Heart right ventricle (tissue), 16 donors: ENCODE measurements around the gene IPCEF1. TPM values are rescaled to one million over a fixed set of nuclear protein-coding genes. Genes with fewer than 3 reads are reported as not detected.

Experiments
- ATAC-seq, 8 donors: fragments of 200-7000 bp; cut with Tn5 transposase; one replicate each; pipeline ENCODE4 v1.9.1; 2020; ENCODE audit warnings: mild to moderate bottlenecking in 8 of 8, moderate library complexity in 8 of 8, moderate number of reproducible peaks in 1 of 8
- DNase-seq, 2 donors: peaks; one replicate each; pipeline ENCODE4 v3.0.0-alpha.2; 2020
- H3K27ac ChIP-seq, 10 donors: fragments of 200-600 bp; sonication (generic) in 2 of 10; one replicate each; pipeline versions ENCODE4 v1.5.0 to v1.8.0; 2020 to 2022; ENCODE audit warnings: mild to moderate bottlenecking in 3 of 10
- H3K27me3 ChIP-seq, 7 donors: fragments of 200-600 bp; one replicate each; pipeline ENCODE4 v1.8.0; 2021 to 2022; ENCODE audit warnings: mild to moderate bottlenecking in 2 of 7
- H3K36me3 ChIP-seq, 9 donors: fragments of 200-600 bp; sonication (generic) in 1 of 9; one replicate each; pipeline versions ENCODE4 v1.5.0 to v1.8.0; 2020 to 2022; ENCODE audit warnings: mild to moderate bottlenecking in 2 of 9
- H3K4me1 ChIP-seq, 9 donors: fragments of 200-600 bp; sonication (generic) in 1 of 9; one replicate each; pipeline versions ENCODE4 v1.5.0 to v1.8.0; 2020 to 2022; ENCODE audit warnings: mild to moderate bottlenecking in 4 of 9
- H3K4me3 ChIP-seq, 10 donors: fragments of 200-600 bp; sonication (generic) in 2 of 10; one replicate each; pipeline versions ENCODE4 v1.5.0 to v1.8.0; 2020 to 2022; ENCODE audit warnings: mild to moderate bottlenecking in 7 of 10, moderate library complexity in 2 of 10
- H3K9me3 ChIP-seq, 11 donors: fragments of 200-600 bp in 10 of 11; sonication (generic) in 2 of 11; one replicate each; pipeline versions ENCODE4 v1.5.0 to v1.8.0; 2013 to 2022; ENCODE audit warnings: mild to moderate bottlenecking in 2 of 11, control low read depth in 1 of 11, moderate library complexity in 1 of 11
- CTCF ChIP-seq, 9 donors: fragments of 200-600 bp; sonication (generic) in 2 of 9; IDR thresholded peaks; one replicate each; pipeline versions ENCODE4 v1.5.0 to v1.8.0; 2021 to 2022; ENCODE audit warnings: antibody characterized with exemption in 9 of 9, mild to moderate bottlenecking in 5 of 9, moderate library complexity in 1 of 9
- WGBS, 2 donors: extraction: QIAGEN DNeasy Blood & Tissue Kit; methylation state at CpG; one replicate each; pipeline ENCODE4 v1.1.7; 2013; ENCODE audit warnings: inconsistent platforms in 1 of 2; 5-methylcytosine and 5-hydroxymethylcytosine counted together
- intact Hi-C, 10 donors: fragments of 100-400 bp; cut with DNase I; formaldehyde crosslinking; loops; one replicate each; pipeline versions ENCODE4 v1.11.1 to v1.14.2; 2022
- polyA plus RNA-seq, 2 donors: library from polyadenylated mRNA; stranded (reverse); fragments of 200-250 nt; gene quantifications; one replicate each; pipeline ENCODE4 v1.2.3, GENCODE V29; 2013
- total RNA-seq, 10 donors: library from RNA; stranded (reverse); fragmentation: NEBNext Ultra II Directional in 3 of 10; extraction: Animal tissue kit (Norgen Biotek cat#: 25700) in 3 of 10; gene quantifications; one replicate each; pipeline versions ENCODE4 v1.2.1 to v1.2.4, GENCODE V29; 2021 to 2023
- donor health status: Arrhythmogenic right ventricular cardiomyopathy.
- donor health status: ischemic (EF 13 %, LVEDD 7.1; RV severe dilation, severe dysfunction).
- donor health status: healthy with polysubstance abuse.
- donor health status: DM: no; HTN: yes; CAD: no.
- donor health status: DM: no; HTN: no; CAD: no.
- donor health status: ischemic (EF 25% LVEDD 6.9; RV normal size, moderate dysfunction).
- donor health status: ischemic (EF 25% LVEDD 5.7; RV mildly dilated, moderate dysfunction).
- donor health status: healthy.
- donor health status: DM: yes; HTN: yes; CAD: no.
- donor health status: Ischemic cardiomyopathy.
- donor health status: ischemic (EF 35%, LVEDD 5.7; RV mildly dilated, moderate dysfunction).
- donor health status: nonischemic (EF 11% LVEDD 7.7; RV severe dilation, severe dysfunction).
- donor health status: DM: yes; HTN: yes; CAD: no.
- donor health status: PGD.
- donor health status: ischemic (EF 29% LVEDD 5.4; RV normal size, mild dysfunction).
- donor health status: nonischemic (EF 23%, LVEDD 6.1; RV moderate dilation, normal function).

IPCEF1 gene
- total and polyA plus RNA-seq, 12 donors = 0.06 to 5.0 (median 1.4) TPM

- Histone ChIP-seq H3K4me3 (no peak overlapping the region), H3K4me1 (peaks cover 0 to 34% (median 0%) of the 10 kb centered on the region in 9 donors), H3K27ac (no peak overlapping the region), H3K27me3 (no peaks in the 10 kb centered on the region), H3K36me3 (no peaks in the 10 kb centered on the region), H3K9me3 (no peaks in the 10 kb centered on the region)
- ATAC-seq = no peak
- intact Hi-C loops = no loop called here
- TF ChIP-seq CTCF (IDR thresholded peaks at IDR 0.05) = no peak
- no peak for DNase-seq
- WGBS, 2 donors = 89 to 90% methylated on average over 15 of the region's 15 CpGs
Measured at GRCh38 chr6:154352898-154353585, 3.6 kb downstream of the IPCEF1 start.

GRCh38 chr6:154350293-154350692 lies 6.3 kb downstream of the IPCEF1 start:
- ATAC-seq (no peak), DNase-seq (no peak)
- intact Hi-C loops = no loop called here
- no peak overlapping the region for H3K27ac ChIP-seq
- TF ChIP-seq CTCF (IDR thresholded peaks at IDR 0.05) = no peak
- H3K9me3 ChIP-seq = peaks cover 0 to 7% (median 0%) of the 10 kb centered on the region in 11 donors
- WGBS, 2 donors = 90 to 91% methylated on average over 3 of the region's 3 CpGs
- H3K4me1 ChIP-seq = peaks cover 0 to 16% (median 0%) of the 10 kb centered on the region in 9 donors
- no peak overlapping the region for H3K4me3 ChIP-seq
- no peaks in the 10 kb centered on the region for H3K27me3 ChIP-seq
- no peaks in the 10 kb centered on the region for H3K36me3 ChIP-seq

- no peak overlapping the region for H3K27ac ChIP-seq
- H3K9me3 ChIP-seq = peaks cover 0 to 7% (median 0%) of the 10 kb centered on the region in 11 donors
- H3K36me3 ChIP-seq = no peaks in the 10 kb centered on the region
- no peak for DNase-seq
- peaks cover 0 to 6% (median 0%) of the 10 kb centered on the region in 9 donors for H3K4me1 ChIP-seq
- no peak for TF ChIP-seq CTCF (IDR thresholded peaks at IDR 0.05)
- 94 to 96% methylated on average over 6 of the region's 6 CpGs for WGBS, 2 donors
- H3K27me3 ChIP-seq = no peaks in the 10 kb centered on the region
- ATAC-seq = no peak
- no peak overlapping the region for H3K4me3 ChIP-seq
- intact Hi-C loops = no loop called here
Measured at GRCh38 chr6:154347981-154348380, 8.6 kb downstream of the IPCEF1 start.

- DNase-seq (no peak), ATAC-seq (no peak)
- H3K36me3 ChIP-seq = no peaks in the 10 kb centered on the region
- peaks cover 0 to 14% (median 0%) of the 10 kb centered on the region in 9 donors for H3K4me1 ChIP-seq
- H3K4me3 ChIP-seq = no peak overlapping the region
- peaks cover 0 to 7% (median 0%) of the 10 kb centered on the region in 11 donors for H3K9me3 ChIP-seq
- TF ChIP-seq CTCF (IDR thresholded peaks at IDR 0.05) = no peak
- no peak overlapping the region for H3K27ac ChIP-seq
- intact Hi-C loops = no loop called here
- H3K27me3 ChIP-seq = no peaks in the 10 kb centered on the region
- 96 to 97% methylated on average over 4 of the region's 4 CpGs for WGBS, 2 donors
Measured at GRCh38 chr6:154345811-154346210, 10.8 kb downstream of the IPCEF1 start.
